DOHH2 (cell line): ENCODE results near the gene SCARF1.

Experiments
- CTCF ChIP-seq: fragments of 200-600 bp; sonication (generic); IDR thresholded peaks from one replicate; pipeline ENCODE4 v1.5.1; 2014; ENCODE audit warnings: antibody characterized with exemption, mild to moderate bottlenecking, low read depth, low read length; ENCODE audit not compliant: poor library complexity, severe bottlenecking
- EZH2phosphoT487 ChIP-seq: fragments of 200-600 bp; sonication (generic); IDR thresholded peaks from 2 replicates; pipeline ENCODE4 v1.6.1; 2017; ENCODE audit warnings: borderline replicate concordance, mild to moderate bottlenecking, antibody characterized with exemption, low read length, moderate library complexity, mixed read lengths

- no peak for TF ChIP-seq CTCF
- no peak for TF ChIP-seq EZH2phosphoT487
Measured at GRCh38 chr17:1620486-1620885, 25.0 kb downstream of the SCARF1 start.
